CD4-positive, alpha-beta T cell treated with Interleukin-4 for 1 hour (primary cell): Measurements from ENCODE around the gene SIAH3.

Source experiments
- DNase-seq, 2 donors: peaks; one replicate each; pipeline ENCODE4 v3.0.0-alpha.2; 2020 to 2022

The SIAH3 gene

DNA sequence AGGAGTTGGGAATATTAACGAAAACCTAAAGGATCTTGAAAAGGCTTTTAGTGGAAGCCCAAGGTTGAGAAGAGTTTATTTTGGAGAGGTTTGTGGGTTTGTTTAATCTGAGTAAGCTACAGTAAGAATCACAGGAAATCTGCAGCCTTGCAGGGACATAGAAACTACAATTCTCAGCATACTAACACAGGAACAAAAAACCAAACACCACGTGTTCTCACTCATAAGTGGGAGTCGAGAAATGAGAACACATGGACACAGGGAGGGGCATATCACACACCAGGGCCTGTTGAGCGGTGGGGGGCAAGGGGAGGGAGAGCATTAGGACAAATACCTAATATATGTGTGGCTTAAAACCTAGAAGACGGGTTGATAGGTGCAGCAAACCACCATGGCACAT lies 8.7 kb upstream of the SIAH3 start:
- no peak for DNase-seq

DNA sequence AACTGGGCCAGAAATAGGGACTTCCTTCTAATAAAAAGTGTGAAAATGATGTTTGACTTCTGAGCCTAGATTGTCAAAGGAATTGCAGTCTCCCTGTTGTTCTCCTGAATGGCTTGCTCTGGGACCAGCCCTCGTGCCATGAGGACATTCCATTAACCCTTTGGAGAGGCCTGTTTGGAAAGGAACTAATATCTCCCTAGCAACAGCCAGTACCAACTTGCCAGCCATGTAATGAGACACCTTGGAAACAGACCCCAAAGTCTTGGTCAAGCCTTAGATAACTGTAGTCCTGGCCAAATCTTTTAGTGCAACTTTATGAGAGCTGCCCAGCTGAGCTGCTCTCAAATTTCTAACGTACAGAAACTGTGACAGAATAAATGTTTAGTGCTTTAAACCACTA lies 8.2 kb upstream of the SIAH3 start:
- DNase-seq = no peak

DNA sequence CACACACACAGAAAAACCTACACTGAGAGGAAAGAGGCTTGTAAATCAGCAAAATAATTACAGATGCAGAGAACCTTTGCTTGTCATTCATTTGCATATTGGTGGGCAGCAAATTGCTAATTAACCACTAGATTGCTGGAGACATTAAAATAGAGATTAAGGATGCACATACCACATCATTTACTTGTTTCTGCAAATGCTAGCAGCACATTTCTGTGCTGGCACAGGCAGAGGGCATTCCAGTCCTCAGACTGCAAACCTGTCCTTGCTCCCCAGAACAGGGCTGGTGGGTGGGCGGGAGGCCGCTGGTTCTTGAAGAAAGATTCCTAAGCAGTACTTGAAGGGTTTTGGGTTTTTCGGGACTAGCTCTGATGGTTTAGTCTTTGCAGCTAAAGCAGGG lies 941 bp upstream of the SIAH3 start:
- DNase-seq = no peak

DNA sequence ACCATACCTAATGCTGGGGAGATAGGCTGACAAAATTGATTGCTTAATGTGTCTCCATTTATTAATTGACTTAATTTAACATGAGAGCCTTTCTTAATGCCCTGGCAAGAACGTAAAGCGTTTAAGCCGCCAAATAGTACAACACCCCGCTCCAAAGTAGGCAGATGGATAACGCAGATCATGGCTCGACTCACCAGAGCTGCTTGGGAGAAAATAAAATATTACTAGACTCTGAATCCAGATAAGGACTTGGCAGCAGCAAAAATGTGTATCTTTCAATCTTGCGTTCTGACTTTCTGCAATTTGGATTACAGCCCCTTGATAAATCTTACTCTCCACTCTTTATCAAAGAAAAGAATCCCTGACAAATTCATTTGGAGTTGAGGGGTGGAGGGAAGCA lies 403 bp upstream of the SIAH3 start:
- no peak for DNase-seq

DNA sequence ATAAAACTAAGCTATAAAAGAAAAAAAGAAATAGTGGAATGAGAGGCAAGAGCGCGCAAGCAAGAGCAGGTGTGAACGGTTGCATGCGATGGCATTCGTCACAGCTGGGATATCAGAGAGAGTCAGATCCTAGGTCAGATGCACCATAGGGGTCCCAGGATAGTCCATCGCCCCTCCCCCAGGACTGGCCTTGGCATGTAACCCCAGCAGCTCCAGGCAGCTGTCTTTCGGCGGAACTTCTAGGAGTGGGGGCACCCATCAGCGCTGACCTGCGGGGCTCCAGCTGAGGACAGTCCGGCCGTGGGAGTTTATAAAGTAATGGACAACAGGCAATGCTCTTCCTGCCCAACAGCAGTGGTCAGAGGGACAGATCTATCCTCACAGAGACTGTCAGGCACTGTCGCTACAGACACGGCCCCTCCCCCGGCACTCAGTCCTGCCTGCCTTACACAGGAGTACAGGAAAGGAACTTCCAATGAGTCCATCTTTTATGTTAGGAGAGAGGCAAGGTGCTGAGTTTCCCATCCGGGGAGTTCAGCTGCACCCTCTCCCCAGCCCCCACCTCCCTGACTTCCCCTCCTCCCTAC lies 1.4 kb downstream of the SIAH3 start:
- DNase-seq = no peak

DNA sequence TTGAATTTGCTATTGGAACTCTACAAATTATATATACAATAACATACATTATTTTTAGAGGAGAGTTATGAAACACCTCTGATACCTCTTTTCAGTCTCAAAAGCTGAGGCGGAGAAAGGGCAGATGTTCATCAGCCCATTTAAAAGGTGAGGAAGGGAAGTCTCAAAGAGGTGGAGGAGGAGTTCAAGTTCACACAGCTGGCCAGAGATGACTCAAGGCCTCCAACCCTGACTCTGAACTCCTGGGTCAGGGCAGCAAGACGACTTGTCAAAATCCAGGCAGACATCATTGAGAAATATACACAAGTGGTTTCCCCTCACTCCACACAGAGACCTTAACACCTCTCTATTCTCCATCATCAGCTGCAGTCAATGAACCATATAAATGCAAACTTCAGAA lies 2.1 kb downstream of the SIAH3 start:
- DNase-seq = no peak

DNA sequence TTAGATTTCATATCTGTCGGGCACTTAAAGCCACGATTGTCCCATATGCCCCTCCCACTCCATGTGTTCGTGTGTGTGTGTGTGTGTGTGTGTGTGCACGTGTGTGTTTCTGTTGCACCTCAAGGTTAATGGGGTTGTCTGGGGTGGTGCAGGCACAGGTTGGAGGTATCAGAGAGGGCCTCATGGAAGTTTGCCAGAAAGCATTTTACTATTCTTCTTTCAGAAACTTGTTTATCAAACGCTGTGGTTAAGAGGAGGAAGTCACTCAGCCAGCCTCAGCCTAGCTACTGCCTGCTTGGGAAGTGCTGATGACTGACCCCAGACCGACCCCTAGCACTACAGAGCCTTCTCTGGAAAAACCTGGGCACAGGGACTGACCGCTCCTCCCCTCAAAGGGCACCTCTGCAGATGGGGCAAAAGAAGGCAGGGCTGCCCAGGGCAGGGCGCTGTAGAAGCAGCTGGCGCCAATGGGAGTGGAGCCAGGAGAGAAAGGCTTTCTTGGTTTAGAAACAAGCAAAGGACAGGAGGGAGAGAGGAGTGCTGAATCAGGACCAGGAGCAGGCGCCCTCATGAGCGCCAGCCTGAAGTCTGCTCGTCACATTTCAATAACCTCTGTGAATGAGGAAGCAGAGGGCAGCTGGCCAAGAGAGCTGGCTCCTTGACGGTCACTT lies 3.9 kb downstream of the SIAH3 start:
- peak; percentile 57 for DNase-seq

DNA sequence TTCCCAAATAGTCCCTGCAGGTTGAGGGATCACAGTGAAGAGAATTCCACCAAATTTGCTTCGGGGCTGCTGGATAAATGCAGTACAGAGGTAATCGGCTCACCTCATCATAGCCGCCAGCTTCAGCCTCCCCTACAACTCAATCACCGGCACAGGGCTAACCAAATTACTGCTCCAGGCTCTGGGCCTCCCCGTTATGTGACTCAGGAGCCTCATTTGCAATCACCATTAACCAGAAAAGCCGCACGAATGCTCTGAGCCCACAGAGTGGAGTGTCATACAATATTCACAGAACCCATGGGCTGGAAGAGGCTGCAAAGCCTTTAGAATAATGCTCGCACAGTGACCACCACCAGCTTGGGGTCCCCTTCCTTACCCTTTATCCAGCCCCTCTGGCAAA lies 4.9 kb downstream of the SIAH3 start:
- no peak for DNase-seq

DNA sequence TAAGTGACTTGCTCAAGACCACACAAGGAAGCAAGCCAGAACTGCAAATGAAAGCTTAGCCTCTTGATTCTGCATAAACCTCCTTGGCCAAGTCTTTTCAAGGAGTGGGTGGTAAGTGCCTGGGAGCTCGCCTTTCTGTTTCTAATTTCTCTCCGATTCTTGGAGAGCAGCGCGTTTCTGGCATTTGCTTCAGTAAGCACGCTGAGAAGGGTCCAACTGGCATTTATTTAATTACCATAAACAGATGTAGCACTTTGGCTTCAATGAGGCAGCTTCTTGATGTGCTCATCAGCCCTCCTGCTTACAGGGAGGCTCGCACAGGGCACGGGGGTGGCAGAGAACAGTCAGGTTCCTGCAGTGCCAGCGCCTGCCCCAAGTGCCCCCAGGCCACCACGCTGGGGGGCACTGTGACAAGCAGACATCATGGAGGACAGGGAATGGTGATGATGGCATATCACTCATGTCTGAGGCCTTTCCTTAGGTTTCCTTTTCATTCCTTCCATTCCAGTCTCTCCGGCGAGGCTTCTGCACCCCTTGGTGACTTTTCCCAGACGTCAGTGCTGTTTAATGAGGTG lies 13.3 kb downstream of the SIAH3 start:
- DNase-seq = no peak

DNA sequence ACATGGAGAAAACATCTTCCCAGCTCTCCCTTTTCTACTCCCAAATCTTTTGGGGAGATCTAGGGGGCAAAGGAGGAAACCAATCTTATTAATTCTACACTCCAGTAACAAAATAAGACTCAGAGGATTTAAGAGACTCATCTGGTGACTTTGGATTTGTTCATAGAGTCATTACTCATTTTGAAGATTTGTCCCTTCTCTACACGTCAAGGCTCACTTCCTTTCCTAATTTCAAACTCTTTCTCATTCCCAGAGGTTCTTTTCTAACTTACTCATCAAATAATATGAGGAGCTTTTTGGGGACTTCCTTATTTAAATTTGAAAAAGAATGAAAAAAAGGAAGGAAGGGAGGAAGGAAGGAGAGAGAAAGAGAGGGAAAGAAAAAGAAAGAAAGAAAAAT lies 14.4 kb downstream of the SIAH3 start:
- no peak for DNase-seq

DNA sequence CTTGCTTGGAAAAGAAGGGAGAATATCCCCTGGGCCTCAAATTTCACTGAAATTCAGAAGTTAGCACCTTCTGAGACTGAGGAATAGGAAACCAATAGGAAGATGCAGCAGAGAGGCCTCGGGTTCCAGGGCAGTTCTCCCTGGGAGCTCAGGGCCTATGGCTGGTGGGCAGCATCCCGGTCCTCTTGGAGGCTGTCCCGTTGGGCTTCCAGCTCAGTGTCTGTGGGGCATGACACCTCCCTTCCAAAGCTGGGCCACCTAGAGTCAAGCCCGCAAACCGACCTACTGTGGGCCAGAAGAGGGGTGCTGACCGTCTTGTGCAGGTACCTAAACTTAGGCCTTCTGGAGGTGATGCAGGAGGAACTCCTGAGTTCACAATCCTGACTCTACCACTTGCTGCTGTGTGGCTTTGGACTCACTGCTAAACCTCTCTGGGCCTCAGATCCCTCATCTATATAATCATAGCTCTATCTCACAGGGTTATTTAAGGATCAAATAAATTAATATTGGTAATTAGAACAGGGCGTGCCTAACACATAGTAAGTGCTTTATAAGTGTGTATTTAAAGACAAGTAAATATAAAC lies 17.1 kb downstream of the SIAH3 start:
- no peak for DNase-seq

DNA sequence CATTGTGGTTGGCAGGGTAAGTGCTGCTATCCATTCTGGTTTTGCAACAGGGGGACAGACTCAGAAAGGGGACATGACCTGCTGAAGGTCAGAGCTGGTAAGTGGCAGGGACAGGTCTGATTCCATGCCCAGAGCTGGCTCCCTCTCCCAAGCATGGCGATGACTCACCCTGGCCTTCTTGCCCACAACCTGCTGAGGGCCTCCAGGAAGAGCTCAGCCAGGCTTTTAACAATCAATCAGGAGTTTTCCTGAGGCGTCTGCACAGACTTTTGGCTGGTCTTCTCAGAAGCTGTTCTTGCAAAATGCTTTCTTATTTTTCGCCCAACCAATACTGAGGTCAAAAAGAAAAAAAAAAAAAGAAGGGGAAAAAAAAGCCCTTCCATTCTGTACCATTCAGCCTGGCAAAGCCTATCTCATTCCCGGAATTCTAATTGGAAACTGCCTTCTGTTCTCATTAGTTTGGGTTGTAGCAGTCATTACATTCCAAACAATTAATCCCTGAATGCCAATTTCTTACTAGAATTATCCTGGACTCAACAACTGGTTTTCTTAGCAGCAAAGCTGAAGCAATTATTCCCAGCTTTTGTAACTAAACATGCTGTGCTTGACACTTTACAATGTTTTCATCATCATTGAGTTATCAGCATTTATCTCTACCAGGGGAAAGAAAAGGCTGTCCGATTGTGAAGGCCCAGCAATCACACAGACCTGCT lies 17.7 kb downstream of the SIAH3 start:
- DNase-seq = no peak

DNA sequence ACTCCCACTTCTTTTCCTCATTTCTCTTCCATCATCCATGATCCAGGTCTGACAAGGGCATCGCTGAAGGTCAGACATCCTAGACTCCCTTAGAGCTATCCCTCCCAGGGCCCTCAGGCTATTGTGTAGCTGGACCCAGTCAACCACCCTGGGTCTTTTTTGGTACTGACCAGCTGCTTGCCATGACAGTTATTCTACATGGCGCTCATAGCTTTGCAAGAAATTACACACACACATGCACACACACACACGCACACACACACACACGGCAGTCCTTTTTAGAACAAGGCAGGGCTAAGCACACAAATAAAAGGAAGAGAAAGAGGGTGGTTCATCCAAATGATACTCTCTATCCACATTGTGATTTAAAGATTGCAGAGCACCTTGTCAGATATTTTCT lies 18.3 kb downstream of the SIAH3 start:
- no peak for DNase-seq

DNA sequence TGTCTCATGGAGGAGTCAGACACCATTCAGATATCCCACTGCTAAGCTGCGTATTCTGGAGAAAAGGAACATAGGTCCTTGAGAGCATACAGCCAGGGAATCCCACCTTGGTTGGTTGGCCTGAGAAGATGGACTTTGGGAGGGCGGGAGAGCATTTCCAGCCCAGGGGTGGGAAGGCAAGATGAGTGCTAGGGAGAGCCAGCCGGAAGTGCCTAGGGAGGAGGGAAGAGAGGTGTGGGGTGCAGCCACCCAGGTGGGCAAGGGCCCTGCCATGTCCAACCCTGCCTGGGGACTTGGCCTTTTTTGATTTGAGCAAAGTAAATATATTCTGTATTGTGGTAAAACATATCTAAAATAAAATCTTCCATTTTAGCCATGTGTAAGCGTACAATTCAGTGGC lies 19.7 kb downstream of the SIAH3 start:
- DNase-seq = no peak

DNA sequence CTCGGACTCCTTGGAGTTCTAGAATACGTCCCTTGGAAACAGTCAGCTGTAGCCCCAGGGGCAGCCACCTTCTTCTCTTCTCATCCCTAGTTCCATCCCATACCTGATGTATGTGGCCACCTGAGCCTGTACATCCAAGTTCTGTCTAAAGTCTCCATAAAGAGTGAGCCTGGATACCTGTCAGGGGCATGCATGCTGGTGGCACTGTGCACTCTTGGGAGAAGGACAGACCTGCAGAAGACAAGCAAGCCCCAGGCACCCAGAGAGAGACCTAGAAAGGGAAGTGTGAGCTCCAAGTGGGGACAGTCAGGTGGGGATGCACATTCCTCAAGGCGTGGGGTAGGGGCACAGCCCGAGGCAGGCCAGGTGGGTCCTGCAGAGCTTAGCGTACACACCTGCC lies 21.4 kb downstream of the SIAH3 start:
- no peak for DNase-seq

DNA sequence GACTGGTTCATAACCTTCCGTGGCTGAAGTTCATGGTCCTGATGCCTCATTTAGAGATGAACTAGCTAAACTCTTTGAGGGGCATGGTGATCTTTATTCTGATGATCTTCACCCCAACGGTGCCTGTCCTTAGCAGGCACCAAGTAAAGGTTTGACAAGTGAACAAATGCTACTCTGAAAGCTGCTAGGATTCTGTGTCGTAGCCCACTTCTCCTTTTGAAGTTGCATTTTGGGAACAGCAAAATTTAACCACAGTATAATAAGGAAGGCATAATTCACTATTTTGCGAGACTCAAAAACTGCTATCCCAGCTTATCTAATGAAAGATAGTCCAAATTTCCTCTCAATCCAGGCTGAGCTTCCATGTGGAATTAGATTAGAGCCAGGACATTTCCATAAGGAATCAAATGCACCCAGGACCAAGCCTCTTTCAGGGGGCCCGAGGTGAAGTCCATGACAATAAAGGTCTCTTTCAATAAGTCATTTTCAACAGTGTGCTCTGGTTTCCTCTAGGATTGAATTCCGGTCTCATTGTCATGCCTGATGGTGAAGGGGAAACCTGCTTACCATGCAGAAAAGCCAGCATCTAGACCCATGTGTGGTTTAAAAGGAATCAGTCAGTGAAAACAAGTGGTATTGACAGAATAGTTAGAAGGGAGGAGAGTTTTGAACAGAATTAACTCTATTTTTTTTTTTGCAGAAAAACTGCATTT lies 23.1 kb downstream of the SIAH3 start:
- no peak for DNase-seq

DNA sequence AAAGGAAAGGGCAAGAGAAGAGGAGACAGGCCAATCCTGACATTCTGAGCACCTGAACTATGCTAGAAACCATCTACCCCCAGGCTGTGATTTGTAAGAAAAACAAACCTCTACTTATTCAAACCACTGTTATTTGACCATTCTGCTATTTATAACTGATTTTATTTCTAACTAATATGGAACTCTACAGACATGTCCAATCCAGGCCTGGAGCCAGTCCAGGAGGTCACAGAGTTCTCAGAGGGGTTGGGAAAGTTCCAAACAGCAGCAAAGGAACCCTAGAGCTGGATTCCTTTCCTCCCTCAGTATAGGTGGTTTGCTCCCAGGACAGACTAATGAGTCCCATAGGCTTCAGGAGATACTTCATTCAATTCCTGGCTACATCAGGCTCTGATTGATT lies 24.2 kb downstream of the SIAH3 start:
- DNase-seq = no peak

DNA sequence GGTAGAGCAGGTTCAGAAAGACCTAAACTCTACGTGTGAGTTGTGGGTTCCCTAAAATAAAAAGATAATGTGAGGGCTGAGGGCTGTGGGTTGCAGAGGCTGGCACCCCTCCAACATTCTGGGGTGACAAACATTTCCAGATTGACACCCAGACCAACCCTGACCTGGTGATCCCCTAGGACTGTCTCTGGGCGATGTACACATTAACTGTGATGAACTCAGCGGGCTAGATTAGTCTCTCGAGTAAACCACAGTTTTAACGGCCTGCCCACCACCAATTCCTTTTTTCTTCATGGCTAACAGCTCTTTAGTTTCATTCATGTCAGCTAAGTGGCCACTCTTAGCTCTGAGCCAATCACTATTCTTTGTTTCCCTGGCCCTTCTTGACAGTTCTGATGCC lies 24.8 kb downstream of the SIAH3 start:
- no peak for DNase-seq

DNA sequence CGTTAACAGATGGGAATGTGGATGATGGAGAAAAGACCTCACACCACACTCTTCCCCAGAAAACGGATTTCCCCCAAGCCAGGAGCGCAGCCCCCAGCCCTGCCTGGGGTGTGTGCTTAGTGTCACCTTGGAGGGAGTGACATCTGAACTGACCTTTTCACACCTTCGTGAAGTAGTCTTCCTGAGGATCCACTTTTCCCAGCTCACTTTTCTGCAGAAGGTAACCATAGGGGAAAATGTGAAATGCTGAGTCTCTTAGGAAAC lies 26.2 kb downstream of the SIAH3 start:
- DNase-seq = no peak

DNA sequence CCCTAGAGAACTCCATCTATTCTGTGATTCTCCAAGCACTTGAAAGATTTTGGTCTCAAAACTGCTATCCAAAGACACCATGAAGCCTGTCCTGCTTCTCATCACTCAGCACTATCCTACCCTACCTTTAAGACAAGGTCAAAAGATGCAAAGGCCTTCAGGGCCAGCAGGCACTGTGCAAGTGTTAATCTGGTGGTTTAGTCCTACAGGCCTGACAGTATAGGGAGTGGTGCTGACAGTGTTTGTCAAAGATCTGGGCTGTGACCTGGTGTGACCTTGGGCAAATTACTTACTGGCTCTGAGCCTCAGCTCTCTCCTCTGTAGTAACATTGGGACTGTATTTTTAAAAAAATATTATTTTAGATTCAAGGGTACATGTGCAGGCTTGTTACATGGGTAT lies 28.0 kb downstream of the SIAH3 start:
- no peak for DNase-seq

DNA sequence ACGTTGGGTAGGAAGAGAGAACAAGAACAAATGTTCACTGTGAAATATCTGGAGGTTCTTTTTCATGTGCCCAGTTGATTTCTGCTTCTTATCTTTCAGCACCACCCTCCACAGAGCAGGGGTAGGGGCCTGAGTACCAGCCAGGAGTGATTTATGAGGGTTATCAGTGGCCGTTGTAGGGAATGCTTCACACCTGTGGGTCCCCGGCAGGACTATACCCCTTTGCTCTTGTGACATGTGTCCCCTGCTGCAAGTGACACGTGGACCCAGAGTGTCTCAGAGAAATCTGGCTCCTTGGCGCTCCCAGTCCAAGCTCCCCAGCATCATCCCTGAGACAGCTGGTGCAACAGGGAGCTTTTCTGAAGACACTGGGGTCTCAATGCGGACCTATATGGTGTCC lies 29.7 kb downstream of the SIAH3 start:
- DNase-seq = no peak

DNA sequence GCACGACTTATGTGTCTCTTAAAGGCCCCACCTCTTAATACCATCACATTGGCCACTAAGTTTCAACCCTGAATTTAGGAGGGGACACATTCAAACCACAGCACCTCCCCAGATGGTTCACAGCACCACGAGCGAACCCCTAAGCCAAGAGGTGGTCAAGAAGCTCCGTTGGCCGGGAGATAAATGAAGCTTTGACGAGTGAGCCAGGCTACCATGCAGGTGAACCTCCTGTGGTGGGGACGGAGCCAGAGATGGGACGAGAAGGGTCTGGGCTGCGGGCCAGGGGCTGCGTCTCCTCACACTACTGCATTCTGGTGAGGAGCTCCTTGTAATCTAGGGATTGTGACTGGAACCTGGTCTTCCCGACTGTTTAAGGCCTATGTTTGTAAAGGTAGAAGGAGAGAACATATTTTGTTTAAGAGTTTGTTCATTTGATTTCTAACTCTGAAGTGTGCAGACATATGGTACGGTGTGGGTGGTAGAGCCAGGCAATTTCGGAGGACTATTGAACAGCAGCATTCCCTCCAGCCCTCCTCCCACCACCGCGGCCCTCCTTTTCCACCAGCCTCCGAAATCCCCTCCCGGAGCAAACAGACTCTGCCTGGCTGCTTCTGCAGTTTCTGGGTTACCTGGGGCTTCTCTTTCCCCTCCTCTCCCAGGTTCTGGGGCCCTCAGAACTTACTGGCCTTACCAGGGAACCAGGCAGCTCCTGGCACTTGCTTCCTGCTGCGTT lies 31.3 kb downstream of the SIAH3 start:
- no peak for DNase-seq

DNA sequence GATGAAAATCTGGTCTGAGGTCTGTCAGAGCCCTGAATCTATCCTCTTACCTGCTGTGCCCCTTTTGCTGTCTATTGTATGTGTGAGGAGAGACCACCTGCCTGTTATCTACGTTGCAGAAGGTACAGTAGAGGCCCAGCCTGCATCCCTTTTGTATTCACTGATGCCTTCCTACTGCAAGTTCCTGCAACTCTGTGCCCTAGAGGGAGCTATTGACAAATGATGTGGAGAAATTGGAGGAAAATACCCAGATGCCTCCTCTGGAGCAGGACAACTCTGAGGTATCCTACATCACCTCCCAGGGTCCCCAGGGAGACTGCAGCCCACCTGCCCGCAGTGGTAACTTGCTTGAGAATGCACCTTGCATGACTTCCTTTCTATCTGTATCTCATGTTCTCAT lies 33.7 kb downstream of the SIAH3 start:
- DNase-seq = no peak
